ENCODE measurements around the gene VAMP5. TPM values are rescaled to one million over a fixed set of nuclear protein-coding genes. Genes with fewer than 3 reads are reported as not detected.

VAMP5 gene
- total RNA-seq, 1 donor from 2014 or later, result 42.5 TPM

GRCh38 chr2:85619617-85620016 lies 35.4 kb downstream of the VAMP5 start:
- no peak for TF ChIP-seq POLR2AphosphoS5 (IDR thresholded peaks at IDR 0.05; ENCODE audit: insufficient read depth in 1 of 2, low read depth in 1 of 2)
- no peak for TF ChIP-seq POLR2A (IDR thresholded peaks at IDR 0.05)
- intact Hi-C loops (cut with DNase I), result no loop called here
- H3K36me3 ChIP-seq, result peaks cover 0 to 50% of the 10 kb centered on the region in 2 donors

GRCh38 chr2:85621338-85621737 lies 37.1 kb downstream of the VAMP5 start:
- intact Hi-C loops (cut with DNase I), result no loop called here
- Histone ChIP-seq H3K36me3 (peaks cover 4 to 67% of the 10 kb centered on the region in 2 donors), H3K9me3 (no peaks in the 10 kb centered on the region), H3K27ac (no peak overlapping the region), H3K4me3 (no peak overlapping the region), H3K27me3 (no peaks in the 10 kb centered on the region), H3K4me1 (peaks cover 32% of the 10 kb centered on the region)
- TF ChIP-seq POLR2AphosphoS5 (IDR thresholded peaks at IDR 0.05; ENCODE audit: insufficient read depth in 1 of 2, low read depth in 1 of 2) (no peak), CTCF (IDR thresholded peaks at IDR 0.05) (no peak), POLR2A (IDR thresholded peaks at IDR 0.05) (no peak)
- DNase-seq (ENCODE audit: extremely low spot score in 2 of 2), result no peak

More at GRCh38 chr2:85619617-85620016, 35.4 kb downstream of the VAMP5 start:
- Histone ChIP-seq H3K9me3 (no peaks in the 10 kb centered on the region), H3K27me3 (no peaks in the 10 kb centered on the region), H3K4me3 (no peak overlapping the region), H3K4me1 (peaks cover 37% of the 10 kb centered on the region), H3K27ac (no peak overlapping the region)
- DNase-seq (ENCODE audit: extremely low spot score in 2 of 2), result no peak

- H3K27me3 ChIP-seq, result no peaks in the 10 kb centered on the region
- H3K27ac ChIP-seq, result no peak overlapping the region
- TF ChIP-seq CTCF (IDR thresholded peaks at IDR 0.05) (no peak), POLR2A (IDR thresholded peaks at IDR 0.05) (no peak), POLR2AphosphoS5 (IDR thresholded peaks at IDR 0.05; ENCODE audit: insufficient read depth in 1 of 2, low read depth in 1 of 2) (no peak)
- peaks cover 9 to 94% of the 10 kb centered on the region in 2 donors for H3K36me3 ChIP-seq
- H3K4me1 ChIP-seq, result peaks cover 8% of the 10 kb centered on the region
- no peaks in the 10 kb centered on the region for H3K9me3 ChIP-seq
- no peak for DNase-seq (ENCODE audit: extremely low spot score in 2 of 2)
- intact Hi-C loops (cut with DNase I), result no loop called here
- no peak overlapping the region for H3K4me3 ChIP-seq
Observed at GRCh38 chr2:85623991-85624390, 39.8 kb downstream of the VAMP5 start.

- no peak for TF ChIP-seq CTCF (IDR thresholded peaks at IDR 0.05)
- TF ChIP-seq POLR2AphosphoS5 (IDR thresholded peaks at IDR 0.05; ENCODE audit: insufficient read depth in 1 of 2, low read depth in 1 of 2), result no peak
- no peak for TF ChIP-seq POLR2A (IDR thresholded peaks at IDR 0.05)
- Histone ChIP-seq H3K27ac (no peak overlapping the region), H3K9me3 (no peaks in the 10 kb centered on the region), H3K4me1 (no peaks in the 10 kb centered on the region), H3K27me3 (no peaks in the 10 kb centered on the region), H3K4me3 (no peak overlapping the region), H3K36me3 (peaks cover 9 to 95% of the 10 kb centered on the region in 2 donors)
- intact Hi-C loops (cut with DNase I), result no loop called here
- DNase-seq (ENCODE audit: extremely low spot score in 2 of 2), result no peak
Observed at GRCh38 chr2:85628658-85629057, 44.4 kb downstream of the VAMP5 start.

GRCh38 chr2:85631316-85631715 lies 47.1 kb downstream of the VAMP5 start:
- no peak overlapping the region for H3K27ac ChIP-seq
- intact Hi-C loops (cut with DNase I), result no loop called here
- TF ChIP-seq POLR2AphosphoS5 (IDR thresholded peaks at IDR 0.05; ENCODE audit: insufficient read depth in 1 of 2, low read depth in 1 of 2) (no peak), CTCF (IDR thresholded peaks at IDR 0.05) (no peak), POLR2A (IDR thresholded peaks at IDR 0.05) (no peak)
- no peaks in the 10 kb centered on the region for H3K4me1 ChIP-seq
- peaks cover 4 to 91% of the 10 kb centered on the region in 2 donors for H3K36me3 ChIP-seq
- no peaks in the 10 kb centered on the region for H3K9me3 ChIP-seq
- no peak for DNase-seq (ENCODE audit: extremely low spot score in 2 of 2)
- H3K27me3 ChIP-seq, result no peaks in the 10 kb centered on the region
- H3K4me3 ChIP-seq, result no peak overlapping the region

Measured in vagina (tissue), 2 donors.